ENCODE data around the gene LAMA4.

DNA sequence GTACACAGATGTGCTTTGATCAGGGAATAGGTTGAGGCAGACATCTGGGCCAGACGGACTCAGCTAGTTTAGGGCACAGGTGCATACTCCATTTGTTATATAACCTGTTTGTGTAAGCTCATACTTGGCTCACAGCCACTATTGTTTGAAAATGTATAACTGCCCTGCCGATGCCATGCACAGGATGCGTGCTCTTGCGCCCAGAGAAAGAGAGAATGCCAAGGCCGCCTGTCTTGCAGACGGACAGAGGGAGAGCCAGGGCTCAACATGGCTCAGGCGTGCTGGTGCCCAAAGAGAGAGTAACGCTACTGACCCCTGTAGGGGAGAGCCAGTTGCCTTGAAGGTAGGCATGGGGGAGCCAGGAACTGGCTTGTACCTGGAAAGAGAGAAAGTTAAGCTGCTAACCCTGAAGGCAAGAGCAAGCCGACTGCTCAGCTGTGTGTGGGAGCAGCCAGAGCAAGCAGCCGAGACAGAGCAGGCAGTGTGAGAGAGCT is 109.2 kb downstream of the LAMA4 start:
- TF ChIP-seq, protein P1, sequence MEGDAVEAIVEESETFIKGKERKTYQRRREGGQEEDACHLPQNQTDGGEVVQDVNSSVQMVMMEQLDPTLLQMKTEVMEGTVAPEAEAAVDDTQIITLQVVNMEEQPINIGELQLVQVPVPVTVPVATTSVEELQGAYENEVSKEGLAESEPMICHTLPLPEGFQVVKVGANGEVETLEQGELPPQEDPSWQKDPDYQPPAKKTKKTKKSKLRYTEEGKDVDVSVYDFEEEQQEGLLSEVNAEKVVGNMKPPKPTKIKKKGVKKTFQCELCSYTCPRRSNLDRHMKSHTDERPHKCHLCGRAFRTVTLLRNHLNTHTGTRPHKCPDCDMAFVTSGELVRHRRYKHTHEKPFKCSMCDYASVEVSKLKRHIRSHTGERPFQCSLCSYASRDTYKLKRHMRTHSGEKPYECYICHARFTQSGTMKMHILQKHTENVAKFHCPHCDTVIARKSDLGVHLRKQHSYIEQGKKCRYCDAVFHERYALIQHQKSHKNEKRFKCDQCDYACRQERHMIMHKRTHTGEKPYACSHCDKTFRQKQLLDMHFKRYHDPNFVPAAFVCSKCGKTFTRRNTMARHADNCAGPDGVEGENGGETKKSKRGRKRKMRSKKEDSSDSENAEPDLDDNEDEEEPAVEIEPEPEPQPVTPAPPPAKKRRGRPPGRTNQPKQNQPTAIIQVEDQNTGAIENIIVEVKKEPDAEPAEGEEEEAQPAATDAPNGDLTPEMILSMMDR (conservative IDR thresholded peaks at IDR 0.05) = no peak
- no peak for TF ChIP-seq ZFX (IDR thresholded peaks at IDR 0.05)

Data from C4-2B (cell line).